GM23338 (cell line): Measurements from ENCODE around the gene SUGCT. TPM values are rescaled to one million over a fixed set of nuclear protein-coding genes. Genes with fewer than 3 reads are reported as not detected.

ENCODE experiments used
- ATAC-seq: fragments of 200-7000 bp; cut with Tn5 transposase; 3 replicates; pipeline ENCODE4 v1.9.1; 2020
- DNase-seq: peaks from one replicate; pipeline ENCODE4 v3.0.0-alpha.2; 2015; ENCODE audit warnings: low spot score
- H2AFZ ChIP-seq: fragments of 200-600 bp; sonication (generic); 2 replicates; pipeline ENCODE4 v1.8.0; 2016; ENCODE audit warnings: antibody characterized with exemption, mild to moderate bottlenecking, moderate library complexity
- H3F3A ChIP-seq: fragments of 200-600 bp; sonication (generic); replicated peaks from 2 replicates; pipeline ENCODE4 v1.8.0; 2017; ENCODE audit warnings: antibody characterized with exemption, mixed run types, low read depth
- H3K27ac ChIP-seq: fragments of 200-600 bp; sonication (generic); 2 replicates; pipeline ENCODE4 v1.6.1; 2016; ENCODE audit warnings: low read depth
- H3K27me3 ChIP-seq: fragments of 200-600 bp; sonication (generic); 2 replicates; pipeline ENCODE4 v1.8.0; 2016; ENCODE audit warnings: mild to moderate bottlenecking, mixed run types, moderate library complexity; ENCODE audit not compliant: insufficient read depth
- H3K36me3 ChIP-seq: fragments of 200-600 bp; sonication (generic); 2 replicates; pipeline ENCODE4 v1.8.0; 2016; ENCODE audit warnings: mild to moderate bottlenecking; ENCODE audit not compliant: insufficient read depth
- H3K4me1 ChIP-seq: fragments of 200-600 bp; sonication (generic); 2 replicates; pipeline ENCODE4 v1.8.0; 2016; ENCODE audit warnings: mild to moderate bottlenecking, moderate library complexity; ENCODE audit not compliant: insufficient read depth
- H3K4me2 ChIP-seq: fragments of 200-600 bp; sonication (generic); 2 replicates; pipeline ENCODE4 v1.7.1; 2017; ENCODE audit warnings: mixed run types
- H3K4me3 ChIP-seq: fragments of 200-600 bp; sonication (generic); 2 replicates; pipeline ENCODE4 v1.6.1; 2016; ENCODE audit warnings: mixed run types
- H3K79me2 ChIP-seq: fragments of 200-600 bp; sonication (generic); replicated peaks from 2 replicates; pipeline ENCODE4 v1.8.0; 2017; ENCODE audit warnings: mild to moderate bottlenecking; ENCODE audit not compliant: insufficient read depth
- H3K9me2 ChIP-seq: fragments of 200-600 bp; sonication (generic); 2 replicates; pipeline ENCODE4 v1.8.0; 2017; ENCODE audit not compliant: insufficient read depth
- H4K20me1 ChIP-seq: fragments of 200-600 bp; sonication (generic); replicated peaks from 2 replicates; pipeline ENCODE4 v1.8.0; 2017; ENCODE audit warnings: mild to moderate bottlenecking; ENCODE audit not compliant: insufficient read depth
- H3K27ac Mint-ChIP-seq: 2 replicates; pipeline ENCODE4 v1.8.0; 2020; ENCODE audit warnings: inconsistent platforms, mild to moderate bottlenecking, moderate library complexity, mixed read lengths
- H3K27me3 Mint-ChIP-seq: 3 replicates; pipeline ENCODE4 v1.8.0; 2022; ENCODE audit warnings: low read depth, mild to moderate bottlenecking, moderate library complexity, mixed read lengths, inconsistent platforms; ENCODE audit not compliant: insufficient read depth, poor library complexity
- H3K36me3 Mint-ChIP-seq: 3 replicates; pipeline ENCODE4 v1.8.0; 2021; ENCODE audit warnings: low read depth, mild to moderate bottlenecking, inconsistent platforms, moderate library complexity, mixed read lengths
- H3K4me1 Mint-ChIP-seq: 3 replicates; pipeline ENCODE4 v1.8.0; 2020; ENCODE audit warnings: mild to moderate bottlenecking, inconsistent platforms, mixed read lengths
- H3K4me3 Mint-ChIP-seq: 3 replicates; pipeline ENCODE4 v1.8.0; 2021; ENCODE audit warnings: moderate library complexity, mild to moderate bottlenecking, inconsistent platforms, mixed read lengths
- H3K9me3 Mint-ChIP-seq: 3 replicates; pipeline ENCODE4 v1.8.0; 2020; ENCODE audit warnings: moderate library complexity, mild to moderate bottlenecking, inconsistent platforms, mixed read lengths
- CTCF ChIP-seq, 2 experiments: fragments of 200-600 bp in 1 of 2; sonication (generic) in 1 of 2; conservative IDR thresholded peaks; 2 replicates each; pipeline versions ENCODE4 v1.5.1 to v1.6.1; 2016 to 2017; ENCODE audit warnings: antibody characterized with exemption in 2 of 2, low read depth in 2 of 2, mild to moderate bottlenecking in 2 of 2, moderate library complexity in 1 of 2
- POLR2AphosphoS5 ChIP-seq: IDR thresholded peaks from 2 replicates; pipeline ENCODE4 v1.6.1; 2016; ENCODE audit warnings: antibody characterized with exemption, low read depth
- REST ChIP-seq: IDR thresholded peaks from one replicate; pipeline ENCODE4 v1.6.1; 2018; ENCODE audit warnings: antibody characterized with exemption; ENCODE audit not compliant: unreplicated experiment
- STAT1 ChIP-seq: IDR thresholded peaks from one replicate; pipeline ENCODE4 v1.6.1; 2016; ENCODE audit warnings: antibody characterized with exemption; ENCODE audit not compliant: unreplicated experiment
- ZNF114 ChIP-seq: fragments of 250-450 bp; sonication (Bioruptor Pico); IDR thresholded peaks from 2 replicates; pipeline ENCODE4 v1.5.0; 2020; ENCODE audit warnings: mild to moderate bottlenecking, moderate library complexity
- ZNF331 ChIP-seq: fragments of 250-450 bp; sonication (Bioruptor Pico); IDR thresholded peaks from 2 replicates; pipeline ENCODE4 v1.5.0; 2020; ENCODE audit warnings: low read depth, mild to moderate bottlenecking, moderate library complexity
- ZNF462 ChIP-seq: fragments of 250-450 bp; sonication (Bioruptor Pico); IDR thresholded peaks from 2 replicates; pipeline ENCODE4 v1.5.0; 2020; ENCODE audit warnings: mild to moderate bottlenecking, moderate library complexity
- polyA plus RNA-seq: library from polyadenylated mRNA; unstranded; fragments of >200 nt; fragmentation: Nextera tagmentation; extraction: Ambion mirVana; gene quantifications from 2 replicates; pipeline ENCODE4 v1.2.1, GENCODE V29; 2016
- total RNA-seq: library from RNA; depleted of rRNA; stranded (reverse); fragments of >200 nt; shearing (Covaris generic); gene quantifications from 2 replicates; pipeline ENCODE4 v1.2.3, GENCODE V29; 2014

Gene SUGCT
- total and polyA plus RNA-seq, 2 experiments from 2014 or later = 4.2 to 5.6 TPM

GRCh38 chr7:40726559-40726958 is 591.8 kb downstream of the SUGCT start:
- Histone ChIP-seq H3K27ac (no peak overlapping the region), H4K20me1 (no peaks in the 10 kb centered on the region), H2AFZ (no peak overlapping the region), H3K27me3 (no peaks in the 10 kb centered on the region), H3K4me1 (peaks cover 4% of the 10 kb centered on the region; the same call in 1 of the 2 replicates), H3K79me2 (no peaks in the 10 kb centered on the region), H3K36me3 (no peaks in the 10 kb centered on the region), H3K4me2 (no peak overlapping the region), H3K4me3 (no peak overlapping the region), H3F3A (no peaks in the 10 kb centered on the region), H3K9me2 (no peaks in the 10 kb centered on the region)
- peaks cover 3% of the 10 kb centered on the region; the same call in 2 of the 3 replicates for H3K4me1 Mint-ChIP-seq
- peak; percentile 51 for DNase-seq
- H3K27ac Mint-ChIP-seq = no peak overlapping the region
- TF ChIP-seq CTCF (conservative IDR thresholded peaks at IDR 0.05; ENCODE audit: low read depth in 2 of 2) (peak; percentile 45 to 59), ZNF114 (CRISPR knock-in tag) (no peak), POLR2AphosphoS5 (no peak), STAT1 (no peak)
- no peaks in the 10 kb centered on the region for H3K9me3 Mint-ChIP-seq
- no peak overlapping the region for H3K4me3 Mint-ChIP-seq
- H3K36me3 Mint-ChIP-seq = no peaks in the 10 kb centered on the region
- peak; percentile 78 for ATAC-seq
- H3K27me3 Mint-ChIP-seq = no peaks in the 10 kb centered on the region

GRCh38 chr7:40733114-40733513 is 598.3 kb downstream of the SUGCT start:
- Mint-ChIP-seq H3K4me1 (no peaks in the 10 kb centered on the region), H3K9me3 (no peaks in the 10 kb centered on the region), H3K27ac (no peak overlapping the region), H3K27me3 (no peaks in the 10 kb centered on the region), H3K4me3 (no peak overlapping the region), H3K36me3 (no peaks in the 10 kb centered on the region)
- Histone ChIP-seq H3K27me3 (no peaks in the 10 kb centered on the region), H3K9me2 (no peaks in the 10 kb centered on the region), H3K4me2 (no peak overlapping the region), H3K4me1 (no peaks in the 10 kb centered on the region), H4K20me1 (no peaks in the 10 kb centered on the region), H2AFZ (0 out of 2 replicates have a peak overlapping the region, but pooled peaks have one; percentile 3), H3K36me3 (no peaks in the 10 kb centered on the region), H3K79me2 (no peaks in the 10 kb centered on the region), H3K4me3 (no peak overlapping the region), H3K27ac (no peak overlapping the region), H3F3A (no peaks in the 10 kb centered on the region)
- DNase-seq (no peak), ATAC-seq (no peak)
- no peak for TF ChIP-seq ZNF462 (CRISPR knock-in tag)
- no peak for TF ChIP-seq REST
- no peak for TF ChIP-seq CTCF (conservative IDR thresholded peaks at IDR 0.05; ENCODE audit: low read depth in 2 of 2)
- no peak for TF ChIP-seq POLR2AphosphoS5
- TF ChIP-seq ZNF331 (CRISPR knock-in tag) = no peak
- TF ChIP-seq ZNF114 (CRISPR knock-in tag) = no peak
